Hepatocyte (in vitro differentiated cells): ENCODE results near the gene SLC35E1. TPM values are rescaled to one million over a fixed set of nuclear protein-coding genes. Genes with fewer than 3 reads are reported as not detected.

ENCODE experiments used
- DNase-seq: peaks from one replicate; pipeline ENCODE4 v3.0.0-alpha.2; 2016; ENCODE audit warnings: low spot score
- H2AFZ ChIP-seq: fragments of 200-600 bp; sonication (generic); 2 replicates; pipeline ENCODE4 v1.6.0; 2016; ENCODE audit warnings: antibody characterized with exemption, mild to moderate bottlenecking
- H3K27ac ChIP-seq: fragments of 200-600 bp; sonication (generic); 2 replicates; pipeline ENCODE4 v1.5.1; 2016; ENCODE audit warnings: mild to moderate bottlenecking
- H3K27me3 ChIP-seq: fragments of 200-600 bp; sonication (generic); 2 replicates; pipeline ENCODE4 v1.6.1; 2016
- H3K36me3 ChIP-seq: fragments of 200-600 bp; sonication (generic); replicated peaks from 2 replicates; pipeline ENCODE4 v1.5.1; 2016; ENCODE audit warnings: low read depth; ENCODE audit not compliant: insufficient read depth
- H3K4me1 ChIP-seq: fragments of 200-600 bp; sonication (generic); 2 replicates; pipeline ENCODE4 v1.5.1; 2016; ENCODE audit warnings: mild to moderate bottlenecking, moderate library complexity; ENCODE audit not compliant: insufficient read depth
- H3K4me2 ChIP-seq: fragments of 200-600 bp; sonication (generic); 2 replicates; pipeline ENCODE4 v1.6.0; 2016
- H3K4me3 ChIP-seq: fragments of 200-600 bp; sonication (generic); 2 replicates; pipeline ENCODE4 v1.5.1; 2016; ENCODE audit warnings: mild to moderate bottlenecking
- H3K79me2 ChIP-seq: fragments of 200-600 bp; sonication (generic); 2 replicates; pipeline ENCODE4 v1.6.0; 2017; ENCODE audit warnings: mild to moderate bottlenecking
- H3K9me2 ChIP-seq: fragments of 200-600 bp; sonication (generic); replicated peaks from 2 replicates; pipeline ENCODE4 v1.6.0; 2017; ENCODE audit warnings: mild to moderate bottlenecking; ENCODE audit not compliant: insufficient read depth
- H3K9me3 ChIP-seq: fragments of 200-600 bp; sonication (generic); 2 replicates; pipeline ENCODE4 v1.5.1; 2016; ENCODE audit warnings: low read depth, mild to moderate bottlenecking
- H4K20me1 ChIP-seq: fragments of 200-600 bp; sonication (generic); 2 replicates; pipeline ENCODE4 v1.6.0; 2016; ENCODE audit warnings: mild to moderate bottlenecking; ENCODE audit not compliant: insufficient read depth, poor library complexity, severe bottlenecking
- EZH2 ChIP-seq: fragments of 200-600 bp; sonication (generic); IDR thresholded peaks from 2 replicates; pipeline ENCODE4 v1.6.1; 2016; ENCODE audit warnings: antibody characterized with exemption, mild to moderate bottlenecking, borderline replicate concordance
- EZH2phosphoT487 ChIP-seq: fragments of 200-600 bp; sonication (generic); IDR thresholded peaks from one replicate; pipeline ENCODE4 v1.6.1; 2018; ENCODE audit warnings: antibody characterized with exemption, mild to moderate bottlenecking, low read depth, moderate library complexity; ENCODE audit not compliant: unreplicated experiment, severe bottlenecking
- WGBS: methylation state at CpG from one replicate; pipeline ENCODE4 v1.1.6; 2016; ENCODE audit warnings: low lambda C conversion rate; ENCODE audit errors: missing lambda C conversion rate; 5-methylcytosine and 5-hydroxymethylcytosine counted together
- polyA plus RNA-seq: library from polyadenylated mRNA; unstranded; fragments of >200 nt; fragmentation: Nextera tagmentation; extraction: Ambion mirVana; gene quantifications from 2 replicates; pipeline ENCODE4 v1.2.1, GENCODE V29; 2016
- total RNA-seq: library from RNA; depleted of rRNA; stranded (reverse); fragments of >200 nt; gene quantifications from 2 replicates; pipeline ENCODE4 v1.2.3, GENCODE V29; 2014
- TF ChIP-seq, protein P1 (sequence below): fragments of 200-600 bp; sonication (generic); IDR thresholded peaks from 2 replicates; pipeline ENCODE4 v1.5.1; 2016; ENCODE audit warnings: antibody characterized with exemption, mild to moderate bottlenecking; ENCODE audit not compliant: poor library complexity

The SLC35E1 gene
- total and polyA plus RNA-seq, 2 experiments from 2014 or later, result 32.0 to 33.3 TPM

DNA sequence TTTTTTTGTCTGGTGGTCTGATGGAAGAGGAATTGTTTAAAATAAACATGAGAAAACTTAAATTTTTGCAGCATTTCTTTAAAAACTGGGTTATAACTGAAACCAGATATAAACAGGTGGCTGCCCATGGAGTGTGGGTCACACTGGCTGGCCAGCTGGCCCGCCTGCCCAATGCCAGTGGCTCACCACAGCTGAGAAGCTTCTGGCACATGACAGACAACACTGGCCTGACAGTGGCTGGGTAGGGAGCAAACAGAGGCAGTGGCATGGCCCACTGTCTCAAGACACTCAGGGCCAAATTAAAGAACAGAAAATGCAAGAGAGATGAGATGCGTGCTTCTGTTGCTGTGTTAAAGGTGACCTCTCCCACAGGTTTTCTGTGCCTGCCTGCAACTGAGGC lies 3.1 kb upstream of the SLC35E1 start:
- Histone ChIP-seq H3K27me3 (no peaks in the 10 kb centered on the region), H2AFZ (no peak overlapping the region), H3K4me2 (no peak overlapping the region), H3K36me3 (no peaks in the 10 kb centered on the region), H4K20me1 (peaks cover 55% of the 10 kb centered on the region), H3K9me3 (no peaks in the 10 kb centered on the region), H3K27ac (no peak overlapping the region), H3K9me2 (no peaks in the 10 kb centered on the region), H3K4me3 (no peak overlapping the region), H3K4me1 (peaks cover 22% of the 10 kb centered on the region), H3K79me2 (peaks cover 93% of the 10 kb centered on the region)
- no peak for DNase-seq
- WGBS, result 96% methylated on average over 2 of the region's 2 CpGs
- TF ChIP-seq, protein P1, sequence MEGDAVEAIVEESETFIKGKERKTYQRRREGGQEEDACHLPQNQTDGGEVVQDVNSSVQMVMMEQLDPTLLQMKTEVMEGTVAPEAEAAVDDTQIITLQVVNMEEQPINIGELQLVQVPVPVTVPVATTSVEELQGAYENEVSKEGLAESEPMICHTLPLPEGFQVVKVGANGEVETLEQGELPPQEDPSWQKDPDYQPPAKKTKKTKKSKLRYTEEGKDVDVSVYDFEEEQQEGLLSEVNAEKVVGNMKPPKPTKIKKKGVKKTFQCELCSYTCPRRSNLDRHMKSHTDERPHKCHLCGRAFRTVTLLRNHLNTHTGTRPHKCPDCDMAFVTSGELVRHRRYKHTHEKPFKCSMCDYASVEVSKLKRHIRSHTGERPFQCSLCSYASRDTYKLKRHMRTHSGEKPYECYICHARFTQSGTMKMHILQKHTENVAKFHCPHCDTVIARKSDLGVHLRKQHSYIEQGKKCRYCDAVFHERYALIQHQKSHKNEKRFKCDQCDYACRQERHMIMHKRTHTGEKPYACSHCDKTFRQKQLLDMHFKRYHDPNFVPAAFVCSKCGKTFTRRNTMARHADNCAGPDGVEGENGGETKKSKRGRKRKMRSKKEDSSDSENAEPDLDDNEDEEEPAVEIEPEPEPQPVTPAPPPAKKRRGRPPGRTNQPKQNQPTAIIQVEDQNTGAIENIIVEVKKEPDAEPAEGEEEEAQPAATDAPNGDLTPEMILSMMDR, result no peak
- TF ChIP-seq EZH2phosphoT487 (no peak), EZH2 (no peak)

DNA sequence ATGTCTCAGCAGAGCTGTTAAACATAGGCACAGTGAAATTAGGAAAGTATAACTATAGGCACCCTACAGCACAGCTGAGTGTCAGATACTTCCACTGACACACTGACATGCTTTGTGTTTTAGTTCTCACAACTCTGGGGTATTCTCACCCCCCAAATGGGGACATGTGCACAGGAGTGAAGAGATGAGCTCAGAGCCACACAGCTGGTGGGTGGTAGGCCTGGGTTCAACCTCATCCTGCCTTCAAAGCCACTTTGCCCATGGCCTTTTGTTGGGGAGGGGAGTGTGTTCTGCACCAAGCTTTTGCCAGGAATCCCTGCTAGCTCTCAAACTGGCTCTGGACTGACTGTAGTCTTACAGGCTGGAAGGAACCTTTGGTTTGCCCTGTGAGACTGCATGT lies 1.7 kb upstream of the SLC35E1 start:
- no peaks in the 10 kb centered on the region for H3K9me2 ChIP-seq
- no peak overlapping the region for H2AFZ ChIP-seq
- no peaks in the 10 kb centered on the region for H3K36me3 ChIP-seq
- TF ChIP-seq, protein P1, result no peak
- TF ChIP-seq EZH2 (no peak), EZH2phosphoT487 (no peak)
- H3K9me3 ChIP-seq, result no peaks in the 10 kb centered on the region
- peaks cover 22% of the 10 kb centered on the region for H3K4me1 ChIP-seq
- H3K4me2 ChIP-seq, result peak overlapping the region; percentile 94
- H3K27ac ChIP-seq, result no peak overlapping the region
- H3K27me3 ChIP-seq, result no peaks in the 10 kb centered on the region
- H4K20me1 ChIP-seq, result peaks cover 44% of the 10 kb centered on the region
- H3K4me3 ChIP-seq, result no peak overlapping the region
- no peak for DNase-seq
- peaks cover 92% of the 10 kb centered on the region for H3K79me2 ChIP-seq

DNA sequence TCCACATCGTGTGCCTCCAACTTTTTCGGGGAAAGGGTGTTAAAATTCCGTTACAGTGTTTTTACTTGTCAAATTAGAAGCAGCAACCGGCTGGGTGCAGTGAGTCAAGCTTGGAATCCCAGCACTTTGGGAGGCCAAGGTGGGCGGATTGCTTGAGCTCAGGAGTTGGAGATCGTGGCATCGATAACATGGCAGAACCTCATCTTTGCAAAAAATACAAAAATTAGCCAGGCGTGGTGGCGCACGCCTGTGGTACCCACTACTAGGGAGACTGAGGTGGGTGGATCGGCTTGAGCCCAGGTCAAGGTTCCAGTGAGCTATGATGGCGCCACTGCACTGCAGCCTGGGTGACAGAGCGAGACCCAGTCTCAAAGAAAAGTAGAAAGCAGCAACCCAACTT lies 1.1 kb upstream of the SLC35E1 start:
- Histone ChIP-seq H3K27ac (peak overlapping the region; percentile 94), H2AFZ (no peak overlapping the region), H3K4me1 (peaks cover 22% of the 10 kb centered on the region), H3K27me3 (no peaks in the 10 kb centered on the region), H3K79me2 (peaks cover 89% of the 10 kb centered on the region), H3K4me2 (peak overlapping the region; percentile 94), H3K9me2 (no peaks in the 10 kb centered on the region), H3K36me3 (no peaks in the 10 kb centered on the region), H3K4me3 (peak overlapping the region; percentile 71), H4K20me1 (peaks cover 38% of the 10 kb centered on the region), H3K9me3 (no peaks in the 10 kb centered on the region)
- WGBS, result 72% methylated on average over 13 of the region's 13 CpGs
- no peak for DNase-seq
- TF ChIP-seq, protein P1, result no peak
- TF ChIP-seq EZH2 (no peak), EZH2phosphoT487 (no peak)
